ENCODE data around the gene EFCAB11.

Gene EFCAB11

DNA sequence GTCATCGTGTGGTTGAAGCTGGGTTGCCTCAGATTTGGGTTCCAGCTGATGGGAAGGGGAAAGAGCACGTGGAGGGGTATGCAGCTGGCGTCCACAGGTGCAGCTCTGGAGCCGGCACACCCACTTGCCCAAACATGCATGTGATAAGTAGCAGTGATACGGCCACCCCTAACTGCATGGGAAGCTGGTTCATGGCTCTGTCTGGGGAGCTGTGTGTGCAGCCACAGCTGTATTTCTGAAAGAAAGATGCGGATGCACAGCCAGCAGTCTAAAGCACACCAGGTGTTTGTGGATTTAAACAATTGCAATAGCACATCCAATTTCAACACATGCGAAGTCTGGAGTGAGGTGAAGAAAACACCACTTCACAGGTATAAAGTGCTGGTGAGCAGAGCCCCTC, 181.4 kb downstream of the EFCAB11 start:
- peaks cover 44% of the 10 kb centered on the region for H3K4me1 ChIP-seq (ENCODE audit: insufficient read depth, low read length, poor library complexity, severe bottlenecking)
- no peaks in the 10 kb centered on the region for H3K36me3 ChIP-seq (ENCODE audit: insufficient read depth, low read length)
- H2AFZ ChIP-seq (ENCODE audit: low read length), result peak overlapping the region; percentile 79; the same call in 1 of the 2 replicates
- H3K9ac ChIP-seq (ENCODE audit: low read depth, low read length, poor library complexity, severe bottlenecking), result peak overlapping the region; percentile 66
- H3K79me2 ChIP-seq (ENCODE audit: insufficient read depth, low read length), result no peaks in the 10 kb centered on the region
- H3K4me2 ChIP-seq (ENCODE audit: low read depth, low read length, poor library complexity, severe bottlenecking), result peak overlapping the region; percentile 80
- no peaks in the 10 kb centered on the region for H3K27me3 ChIP-seq (ENCODE audit: insufficient read depth, low read length, poor library complexity, severe bottlenecking)
- H3K9me2 ChIP-seq (replicated peaks; ENCODE audit: low read depth, low read length), result no peaks in the 10 kb centered on the region
- TF ChIP-seq, protein P1, sequence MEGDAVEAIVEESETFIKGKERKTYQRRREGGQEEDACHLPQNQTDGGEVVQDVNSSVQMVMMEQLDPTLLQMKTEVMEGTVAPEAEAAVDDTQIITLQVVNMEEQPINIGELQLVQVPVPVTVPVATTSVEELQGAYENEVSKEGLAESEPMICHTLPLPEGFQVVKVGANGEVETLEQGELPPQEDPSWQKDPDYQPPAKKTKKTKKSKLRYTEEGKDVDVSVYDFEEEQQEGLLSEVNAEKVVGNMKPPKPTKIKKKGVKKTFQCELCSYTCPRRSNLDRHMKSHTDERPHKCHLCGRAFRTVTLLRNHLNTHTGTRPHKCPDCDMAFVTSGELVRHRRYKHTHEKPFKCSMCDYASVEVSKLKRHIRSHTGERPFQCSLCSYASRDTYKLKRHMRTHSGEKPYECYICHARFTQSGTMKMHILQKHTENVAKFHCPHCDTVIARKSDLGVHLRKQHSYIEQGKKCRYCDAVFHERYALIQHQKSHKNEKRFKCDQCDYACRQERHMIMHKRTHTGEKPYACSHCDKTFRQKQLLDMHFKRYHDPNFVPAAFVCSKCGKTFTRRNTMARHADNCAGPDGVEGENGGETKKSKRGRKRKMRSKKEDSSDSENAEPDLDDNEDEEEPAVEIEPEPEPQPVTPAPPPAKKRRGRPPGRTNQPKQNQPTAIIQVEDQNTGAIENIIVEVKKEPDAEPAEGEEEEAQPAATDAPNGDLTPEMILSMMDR (conservative IDR thresholded peaks at IDR 0.05; ENCODE audit: low read length), result no peak
- TF ChIP-seq EZH2phosphoT487 (IDR thresholded peaks at IDR 0.05; ENCODE audit: borderline replicate concordance), result no peak
- no peaks in the 10 kb centered on the region for H3F3A ChIP-seq (ENCODE audit: low read depth)
- no peaks in the 10 kb centered on the region for H3K9me3 ChIP-seq (ENCODE audit: insufficient read depth, low read depth, low read length)
- H4K20me1 ChIP-seq (ENCODE audit: insufficient read depth, low read length, poor library complexity, severe bottlenecking), result no peaks in the 10 kb centered on the region
- H3K4me3 ChIP-seq (ENCODE audit: low read length, poor library complexity, severe bottlenecking), result peak overlapping the region; percentile 71

DNA sequence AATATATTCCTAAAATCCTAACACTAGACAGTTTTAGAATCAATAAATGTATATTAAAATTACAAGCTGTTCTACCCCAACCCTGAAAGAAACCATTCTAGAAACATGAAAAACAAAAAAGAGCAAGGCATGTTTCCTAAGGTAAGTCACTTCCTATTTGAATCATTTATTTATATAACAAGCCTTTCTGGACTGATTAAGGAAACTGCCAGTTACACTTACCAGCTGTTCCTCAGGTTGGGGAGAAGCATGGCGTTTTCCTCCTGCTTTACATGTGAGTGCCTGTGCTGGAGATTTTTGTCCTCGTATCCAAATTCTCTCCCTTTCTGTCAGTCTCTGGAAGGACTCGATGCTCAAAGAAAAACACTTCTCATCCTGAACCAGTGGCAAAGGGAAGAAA, 183.3 kb downstream of the EFCAB11 start:
- no peaks in the 10 kb centered on the region for H3K9me3 ChIP-seq (ENCODE audit: insufficient read depth, low read depth, low read length)
- H3K9me2 ChIP-seq (replicated peaks; ENCODE audit: low read depth, low read length), result no peaks in the 10 kb centered on the region
- no peaks in the 10 kb centered on the region for H3F3A ChIP-seq (ENCODE audit: low read depth)
- H3K79me2 ChIP-seq (ENCODE audit: insufficient read depth, low read length), result no peaks in the 10 kb centered on the region
- peak overlapping the region; percentile 41 for H3K4me3 ChIP-seq (ENCODE audit: low read length, poor library complexity, severe bottlenecking)
- no peaks in the 10 kb centered on the region for H3K27me3 ChIP-seq (ENCODE audit: insufficient read depth, low read length, poor library complexity, severe bottlenecking)
- H3K36me3 ChIP-seq (ENCODE audit: insufficient read depth, low read length), result no peaks in the 10 kb centered on the region
- H2AFZ ChIP-seq (ENCODE audit: low read length), result peak overlapping the region; percentile 46
- no peak for TF ChIP-seq EZH2phosphoT487 (IDR thresholded peaks at IDR 0.05; ENCODE audit: borderline replicate concordance)
- TF ChIP-seq, protein P1 (conservative IDR thresholded peaks at IDR 0.05; ENCODE audit: low read length), result no peak
- H4K20me1 ChIP-seq (ENCODE audit: insufficient read depth, low read length, poor library complexity, severe bottlenecking), result no peaks in the 10 kb centered on the region
- peak overlapping the region; percentile 42 for H3K9ac ChIP-seq (ENCODE audit: low read depth, low read length, poor library complexity, severe bottlenecking)
- peaks cover 55% of the 10 kb centered on the region for H3K4me1 ChIP-seq (ENCODE audit: insufficient read depth, low read length, poor library complexity, severe bottlenecking)
- peak overlapping the region; percentile 58 for H3K4me2 ChIP-seq (ENCODE audit: low read depth, low read length, poor library complexity, severe bottlenecking)

DNA sequence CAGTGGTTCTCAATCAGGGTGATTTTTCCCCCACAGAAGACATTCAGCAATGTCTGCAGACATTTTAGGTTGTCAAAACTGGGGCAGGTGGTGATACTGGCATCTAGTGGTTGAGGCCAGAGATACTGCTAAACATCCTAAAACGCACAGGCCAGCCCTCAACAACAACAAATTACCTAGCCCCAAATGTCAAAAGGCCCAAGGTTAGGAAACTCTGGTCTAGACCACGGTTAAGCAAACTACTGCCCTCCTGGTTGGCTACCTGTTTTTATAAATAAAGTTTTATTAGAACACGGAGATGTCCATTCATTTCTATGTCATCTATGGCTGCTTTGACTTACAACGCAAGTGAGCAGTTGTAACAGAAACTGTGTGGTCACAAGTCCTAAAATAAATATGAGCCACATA, 186.7 kb downstream of the EFCAB11 start:
- no peak overlapping the region; the same call in 1 of the 2 replicates for H2AFZ ChIP-seq (ENCODE audit: low read length)
- H3K27me3 ChIP-seq (ENCODE audit: insufficient read depth, low read length, poor library complexity, severe bottlenecking), result no peaks in the 10 kb centered on the region
- peak overlapping the region; percentile 44 for H3K4me2 ChIP-seq (ENCODE audit: low read depth, low read length, poor library complexity, severe bottlenecking)
- H3F3A ChIP-seq (ENCODE audit: low read depth), result no peaks in the 10 kb centered on the region
- H3K9me2 ChIP-seq (replicated peaks; ENCODE audit: low read depth, low read length), result no peaks in the 10 kb centered on the region
- H3K9ac ChIP-seq (ENCODE audit: low read depth, low read length, poor library complexity, severe bottlenecking), result no peak overlapping the region
- H3K36me3 ChIP-seq (ENCODE audit: insufficient read depth, low read length), result no peaks in the 10 kb centered on the region
- no peak overlapping the region for H3K4me3 ChIP-seq (ENCODE audit: low read length, poor library complexity, severe bottlenecking)
- no peaks in the 10 kb centered on the region for H3K9me3 ChIP-seq (ENCODE audit: insufficient read depth, low read depth, low read length)
- no peaks in the 10 kb centered on the region for H3K79me2 ChIP-seq (ENCODE audit: insufficient read depth, low read length)
- H3K4me1 ChIP-seq (ENCODE audit: insufficient read depth, low read length, poor library complexity, severe bottlenecking), result peaks cover 40% of the 10 kb centered on the region
- TF ChIP-seq, protein P1 (conservative IDR thresholded peaks at IDR 0.05; ENCODE audit: low read length), result peak; percentile 92
- TF ChIP-seq EZH2phosphoT487 (IDR thresholded peaks at IDR 0.05; ENCODE audit: borderline replicate concordance), result no peak
- no peaks in the 10 kb centered on the region for H4K20me1 ChIP-seq (ENCODE audit: insufficient read depth, low read length, poor library complexity, severe bottlenecking)
